ENCODE results near the gene GLMN.
A peak's percentile ranks its signal among the peaks of the same experiment; 100 is the strongest.

GLMN gene

DNA sequence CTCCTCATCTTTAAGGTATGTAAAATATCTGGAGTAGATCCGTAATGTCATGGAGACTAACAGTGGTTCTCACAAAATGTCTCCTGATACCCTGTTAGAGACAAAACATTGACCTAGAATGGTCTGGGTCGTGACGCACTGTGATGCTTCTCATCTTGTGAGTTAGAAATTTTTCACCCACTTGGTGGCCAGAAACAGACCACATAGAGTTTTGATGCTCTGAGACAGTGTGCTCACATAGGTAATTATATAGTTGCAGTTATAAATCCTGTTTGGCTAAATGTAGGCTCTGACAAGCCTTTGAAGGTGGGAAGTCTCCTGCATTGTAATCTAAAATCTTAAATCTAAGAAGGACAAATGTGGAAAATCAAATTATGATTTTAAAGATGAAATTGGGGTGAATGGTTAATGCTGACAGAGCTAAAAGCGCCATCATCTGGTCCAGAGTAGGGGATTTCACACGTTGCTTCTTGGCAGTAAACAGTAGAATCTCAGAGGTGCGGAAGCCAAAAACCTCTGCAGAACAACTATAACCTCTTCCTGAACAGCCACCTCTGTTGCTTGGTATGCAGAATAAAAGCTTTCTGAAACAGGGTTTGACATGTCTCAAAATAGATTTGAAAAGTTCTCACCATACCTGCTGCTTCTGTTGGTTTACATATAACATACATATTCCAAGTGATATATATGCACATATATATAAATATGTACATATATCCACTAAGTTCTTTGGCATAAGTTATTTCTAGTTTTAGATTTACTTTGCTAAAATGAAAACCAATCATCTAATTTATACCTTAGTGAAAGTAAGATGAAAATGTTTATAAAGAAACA, 17.2 kb upstream of the GLMN start:
- no peak for DNase-seq (ENCODE audit: low read depth)
- in situ Hi-C loops (cut with HindIII; ENCODE audit: low sequenced_read_pairs) = loop anchor here (25.0 kb wide), 1 partner anchor 271 kb away; no protein-coding TSS in a partner anchor
- TF ChIP-seq CTCF (IDR thresholded peaks at IDR 0.05; ENCODE audit: low read depth, low read length, missing control alignments) = no peak
- no peak overlapping the region for H3K4me3 ChIP-seq (ENCODE audit: low read depth, low read length)

GRCh38 chr1:92314024-92314423, 15.2 kb upstream of the GLMN start:
- TF ChIP-seq CTCF (IDR thresholded peaks at IDR 0.05; ENCODE audit: low read depth, low read length, missing control alignments) = no peak
- DNase-seq (ENCODE audit: low read depth) = no peak
- in situ Hi-C loops (cut with HindIII; ENCODE audit: low sequenced_read_pairs) = loop anchor here (25.0 kb wide), 1 partner anchor 273 kb away; no protein-coding TSS in a partner anchor
- H3K4me3 ChIP-seq (ENCODE audit: low read depth, low read length) = no peak overlapping the region

DNA sequence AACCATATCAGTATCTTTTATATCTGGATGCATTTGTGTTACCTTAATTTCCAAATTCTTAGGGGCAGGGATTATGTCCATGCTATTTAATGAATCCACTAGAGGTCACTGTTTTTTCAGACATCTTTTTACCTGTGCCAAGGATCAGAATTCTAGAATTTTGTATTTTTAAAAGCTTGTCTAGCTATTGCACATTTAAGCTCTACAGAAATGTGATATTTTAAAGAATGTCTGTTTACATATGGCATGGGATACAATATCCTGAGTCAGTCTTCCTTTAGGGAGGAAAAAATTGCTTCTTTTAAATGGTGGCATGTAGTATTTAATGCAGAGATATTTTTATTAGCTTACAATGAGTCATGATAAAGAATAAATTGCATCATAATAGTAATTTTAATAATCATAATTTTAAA, 11.4 kb upstream of the GLMN start:
- peak; percentile 9 for DNase-seq (ENCODE audit: low read depth)

DNA sequence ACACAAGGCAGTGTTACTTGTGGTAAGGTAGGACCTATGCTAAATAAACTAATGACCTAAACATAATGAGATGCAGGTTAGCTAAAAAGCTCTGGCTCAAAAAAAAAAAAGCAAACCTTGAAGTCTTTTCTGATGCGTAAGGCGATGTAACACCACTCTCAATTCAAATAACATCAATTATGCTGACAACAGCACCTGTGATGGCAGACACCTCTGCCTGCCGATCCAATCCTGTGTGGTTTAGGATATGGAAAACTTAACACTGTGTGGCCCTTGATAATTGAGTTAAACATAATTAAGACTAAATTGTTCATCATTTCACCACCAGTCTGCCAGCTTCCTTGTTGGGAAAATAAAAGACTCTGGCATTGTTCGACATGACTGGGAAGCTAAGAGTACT, 9.2 kb upstream of the GLMN start:
- no peak for TF ChIP-seq CTCF (IDR thresholded peaks at IDR 0.05; ENCODE audit: low read depth, low read length, missing control alignments)
- DNase-seq (ENCODE audit: low read depth) = no peak
- H3K4me3 ChIP-seq (ENCODE audit: low read depth, low read length) = no peak overlapping the region
- in situ Hi-C loops (cut with HindIII; ENCODE audit: low sequenced_read_pairs) = loop anchor here (25.0 kb wide), 1 partner anchor 279 kb away; no protein-coding TSS in a partner anchor

More for the DNA sequence above, 11.4 kb upstream of the GLMN start:
- H3K4me3 ChIP-seq (ENCODE audit: low read depth, low read length) = no peak overlapping the region
- in situ Hi-C loops (cut with HindIII; ENCODE audit: low sequenced_read_pairs) = loop anchor here (25.0 kb wide), 1 partner anchor 277 kb away; no protein-coding TSS in a partner anchor
- peak; percentile 31 for TF ChIP-seq CTCF (IDR thresholded peaks at IDR 0.05; ENCODE audit: low read depth, low read length, missing control alignments)

- no peak for DNase-seq (ENCODE audit: low read depth)
- no peak overlapping the region for H3K4me3 ChIP-seq (ENCODE audit: low read depth, low read length)
- in situ Hi-C loops (cut with HindIII; ENCODE audit: low sequenced_read_pairs) = loop anchor here (25.0 kb wide), 1 partner anchor 281 kb away; no protein-coding TSS in a partner anchor
- TF ChIP-seq CTCF (IDR thresholded peaks at IDR 0.05; ENCODE audit: low read depth, low read length, missing control alignments) = no peak
Observed at GRCh38 chr1:92306020-92306419, 7.2 kb upstream of the GLMN start.

DNA sequence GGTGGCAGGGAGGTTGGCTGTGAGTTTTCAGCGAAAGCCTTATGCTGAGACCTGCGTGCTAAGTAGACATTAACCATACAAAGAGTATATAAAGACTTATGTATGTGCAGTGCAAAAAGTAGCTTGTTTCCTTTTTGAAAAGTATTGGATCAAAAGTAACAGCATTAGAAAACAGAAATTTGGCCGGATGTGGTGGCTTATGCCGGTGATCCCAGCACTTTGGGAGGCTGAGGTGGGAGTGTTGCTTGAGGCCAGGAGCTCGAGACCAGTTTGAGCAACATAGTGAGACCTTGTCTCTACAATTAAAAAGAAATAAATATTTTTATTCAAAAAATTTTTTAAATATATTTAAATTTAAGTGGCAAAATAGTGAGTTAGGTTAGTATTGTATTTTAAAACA, 2.2 kb upstream of the GLMN start:
- in situ Hi-C loops (cut with HindIII; ENCODE audit: low sequenced_read_pairs) = loop anchor here (25.0 kb wide), 1 partner anchor 286 kb away; no protein-coding TSS in a partner anchor
- DNase-seq (ENCODE audit: low read depth) = no peak
- no peak overlapping the region for H3K4me3 ChIP-seq (ENCODE audit: low read depth, low read length)
- no peak for TF ChIP-seq CTCF (IDR thresholded peaks at IDR 0.05; ENCODE audit: low read depth, low read length, missing control alignments)
